HG02870 (cell line): ENCODE data around the gene IL1RAPL2.

Experiments
- ATAC-seq: cut with Tn5 transposase; IDR thresholded peaks from one replicate; pipeline ENCODE4 v1.9.1; 2021; ENCODE audit warnings: mild to moderate bottlenecking, moderate library complexity; ENCODE audit not compliant: unreplicated experiment

The IL1RAPL2 gene

GRCh38 chrX:105543283-105543682 lies 977.3 kb downstream of the IL1RAPL2 start:
- no peak for ATAC-seq

GRCh38 chrX:105550043-105550663 lies 984.2 kb downstream of the IL1RAPL2 start:
- no peak for ATAC-seq

GRCh38 chrX:105552395-105552794 lies 986.4 kb downstream of the IL1RAPL2 start:
- no peak for ATAC-seq

GRCh38 chrX:105553118-105553517 lies 987.1 kb downstream of the IL1RAPL2 start:
- ATAC-seq: no peak

- no peak for ATAC-seq
These were observed 998.5 kb downstream of the IL1RAPL2 start for GRCh38 chrX:105564501-105564900.

- ATAC-seq: no peak
These were observed 999.9 kb downstream of the IL1RAPL2 start for GRCh38 chrX:105565856-105566255.

- ATAC-seq: no peak
These were observed 1001.1 kb downstream of the IL1RAPL2 start for GRCh38 chrX:105567082-105567481.

GRCh38 chrX:105608745-105609144 lies 1042.7 kb downstream of the IL1RAPL2 start:
- no peak for ATAC-seq

GRCh38 chrX:105609530-105609929 lies 1043.5 kb downstream of the IL1RAPL2 start:
- ATAC-seq: no peak

- no peak for ATAC-seq
These were observed 1044.4 kb downstream of the IL1RAPL2 start for GRCh38 chrX:105610411-105610810.

GRCh38 chrX:105618393-105619101 lies 1052.5 kb downstream of the IL1RAPL2 start:
- ATAC-seq: no peak

- ATAC-seq: no peak
These were observed 1068.2 kb downstream of the IL1RAPL2 start for GRCh38 chrX:105634180-105634579.

- ATAC-seq: no peak
These were observed 1069.8 kb downstream of the IL1RAPL2 start for GRCh38 chrX:105635794-105636193.

- no peak for ATAC-seq
These were observed 1070.7 kb downstream of the IL1RAPL2 start for GRCh38 chrX:105636667-105637066.

GRCh38 chrX:105645667-105646357 lies 1079.8 kb downstream of the IL1RAPL2 start:
- no peak for ATAC-seq

- no peak for ATAC-seq
These were observed 1080.8 kb downstream of the IL1RAPL2 start for GRCh38 chrX:105646592-105647372.

- ATAC-seq: no peak
These were observed 1081.8 kb downstream of the IL1RAPL2 start for GRCh38 chrX:105647749-105648148.

GRCh38 chrX:105648732-105649131 lies 1082.7 kb downstream of the IL1RAPL2 start:
- ATAC-seq: no peak

- ATAC-seq: no peak
These were observed 1084.6 kb downstream of the IL1RAPL2 start for GRCh38 chrX:105650577-105650976.

GRCh38 chrX:105650986-105651385 lies 1085.0 kb downstream of the IL1RAPL2 start:
- no peak for ATAC-seq

- ATAC-seq: no peak
These were observed 1087.9 kb downstream of the IL1RAPL2 start for GRCh38 chrX:105653891-105654290.
